ENCODE measurements around the gene CELF1.
A peak's percentile ranks its signal among the peaks of the same experiment; 100 is the strongest.
"Not testable (repeated sequence)": the region's sequence is repeated elsewhere in the genome, so short reads cannot be mapped to it uniquely, and the experiment has no call there.

CELF1 gene

DNA sequence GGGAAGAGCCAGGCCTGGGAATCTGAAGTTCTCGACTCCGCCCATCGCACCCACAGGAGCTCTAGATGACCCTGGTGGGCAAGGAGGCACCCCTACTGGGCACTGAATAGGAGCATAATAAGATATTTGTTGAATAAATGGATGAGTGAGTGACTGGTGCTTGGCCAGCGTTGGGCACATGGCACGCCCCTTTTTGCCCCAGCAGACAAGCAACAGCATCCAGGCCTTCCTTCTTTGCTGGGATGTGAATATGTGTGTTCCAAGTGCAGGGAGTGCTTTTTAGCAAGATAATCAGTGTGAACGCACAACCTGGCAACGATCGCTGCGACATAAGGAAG, 443 bp upstream of the CELF1 start:
- TF ChIP-seq, protein P1, sequence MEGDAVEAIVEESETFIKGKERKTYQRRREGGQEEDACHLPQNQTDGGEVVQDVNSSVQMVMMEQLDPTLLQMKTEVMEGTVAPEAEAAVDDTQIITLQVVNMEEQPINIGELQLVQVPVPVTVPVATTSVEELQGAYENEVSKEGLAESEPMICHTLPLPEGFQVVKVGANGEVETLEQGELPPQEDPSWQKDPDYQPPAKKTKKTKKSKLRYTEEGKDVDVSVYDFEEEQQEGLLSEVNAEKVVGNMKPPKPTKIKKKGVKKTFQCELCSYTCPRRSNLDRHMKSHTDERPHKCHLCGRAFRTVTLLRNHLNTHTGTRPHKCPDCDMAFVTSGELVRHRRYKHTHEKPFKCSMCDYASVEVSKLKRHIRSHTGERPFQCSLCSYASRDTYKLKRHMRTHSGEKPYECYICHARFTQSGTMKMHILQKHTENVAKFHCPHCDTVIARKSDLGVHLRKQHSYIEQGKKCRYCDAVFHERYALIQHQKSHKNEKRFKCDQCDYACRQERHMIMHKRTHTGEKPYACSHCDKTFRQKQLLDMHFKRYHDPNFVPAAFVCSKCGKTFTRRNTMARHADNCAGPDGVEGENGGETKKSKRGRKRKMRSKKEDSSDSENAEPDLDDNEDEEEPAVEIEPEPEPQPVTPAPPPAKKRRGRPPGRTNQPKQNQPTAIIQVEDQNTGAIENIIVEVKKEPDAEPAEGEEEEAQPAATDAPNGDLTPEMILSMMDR (IDR thresholded peaks at IDR 0.05; ENCODE audit: insufficient read depth, low read depth, low read length, missing control alignments): no peak
- DNase-seq (ENCODE audit: low read depth): no peak
- peak overlapping the region; percentile 94 for H3K4me3 ChIP-seq (ENCODE audit: low read depth, low read length)

DNA sequence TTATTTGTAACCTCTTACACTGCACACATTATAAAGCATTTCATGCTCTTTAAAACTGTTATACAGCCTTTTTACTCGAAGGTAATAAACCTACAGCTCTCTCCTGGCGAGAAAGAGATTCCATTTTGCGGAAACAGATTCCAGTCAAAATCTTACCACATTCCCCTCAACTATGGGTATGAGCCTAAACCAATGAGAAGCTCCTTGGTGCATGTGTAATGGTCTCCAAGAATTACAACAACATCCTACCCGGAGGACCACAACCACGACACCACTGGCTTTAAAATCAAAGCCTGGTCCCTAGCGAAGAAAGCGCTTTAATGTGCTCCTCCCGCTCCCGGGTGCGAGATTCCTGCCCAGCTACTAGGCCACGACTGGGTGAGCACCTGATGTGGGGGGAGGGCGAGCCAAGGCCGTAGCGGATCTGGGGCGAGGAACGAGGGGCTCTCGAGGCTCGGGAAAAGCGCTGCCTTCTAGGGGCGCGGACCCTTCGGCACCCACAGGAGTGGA, 821 bp downstream of the CELF1 start:
- H3K4me3 ChIP-seq (ENCODE audit: low read depth, low read length): peak overlapping the region; percentile 94
- peak; percentile 32 for DNase-seq (ENCODE audit: low read depth)
- TF ChIP-seq, protein P1 (IDR thresholded peaks at IDR 0.05; ENCODE audit: insufficient read depth, low read depth, low read length, missing control alignments): no peak

GRCh38 chr11:47551086-47551485, 1.8 kb downstream of the CELF1 start:
- peak; percentile 65 for DNase-seq (ENCODE audit: low read depth)
- H3K4me3 ChIP-seq (ENCODE audit: low read depth, low read length): peak overlapping the region; percentile 94
- TF ChIP-seq, protein P1 (IDR thresholded peaks at IDR 0.05; ENCODE audit: insufficient read depth, low read depth, low read length, missing control alignments): peak; percentile 50

- TF ChIP-seq, protein P1 (IDR thresholded peaks at IDR 0.05; ENCODE audit: insufficient read depth, low read depth, low read length, missing control alignments): no peak
- peak overlapping the region; percentile 94 for H3K4me3 ChIP-seq (ENCODE audit: low read depth, low read length)
- DNase-seq (ENCODE audit: low read depth): no peak
Observed at GRCh38 chr11:47550288-47551047, 2.5 kb downstream of the CELF1 start.

DNA sequence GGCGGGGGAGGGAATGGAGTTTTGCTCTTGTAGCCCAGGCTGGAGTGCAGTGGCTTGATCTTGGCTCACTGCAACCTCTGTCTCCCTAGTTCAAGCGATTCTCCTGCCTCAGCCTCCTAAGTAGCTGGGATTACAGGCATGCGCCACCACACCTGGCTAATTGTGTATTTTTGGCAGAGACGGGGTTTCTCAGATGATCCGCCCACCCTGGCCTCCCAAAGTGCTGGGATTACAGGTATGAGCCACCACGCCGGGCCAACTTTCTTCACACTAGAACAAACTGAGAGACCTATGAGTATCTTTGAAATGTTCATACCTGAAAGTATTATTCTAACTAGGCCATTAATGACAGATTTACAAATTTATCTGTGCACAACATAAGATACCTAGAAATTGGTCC, 6.7 kb downstream of the CELF1 start:
- DNase-seq (ENCODE audit: low read depth); H3K4me3 ChIP-seq (ENCODE audit: low read depth, low read length): not testable (repeated sequence)

- no peak for DNase-seq (ENCODE audit: low read depth)
- TF ChIP-seq, protein P1 (IDR thresholded peaks at IDR 0.05; ENCODE audit: insufficient read depth, low read depth, low read length, missing control alignments): no peak
- H3K4me3 ChIP-seq (ENCODE audit: low read depth, low read length): no peak overlapping the region
Observed at GRCh38 chr11:47545298-47545697, 7.6 kb downstream of the CELF1 start.

- TF ChIP-seq, protein P1 (IDR thresholded peaks at IDR 0.05; ENCODE audit: insufficient read depth, low read depth, low read length, missing control alignments): no peak
- DNase-seq (ENCODE audit: low read depth): no peak
- no peak overlapping the region for H3K4me3 ChIP-seq (ENCODE audit: low read depth, low read length)
Observed at GRCh38 chr11:47541070-47541469, 11.9 kb downstream of the CELF1 start.

Data from GM12865 (cell line).